CD4-positive, alpha-beta T cell (primary cell): Measurements from ENCODE around the gene FOXP4. TPM values are rescaled to one million over a fixed set of nuclear protein-coding genes. Genes with fewer than 3 reads are reported as not detected.

ENCODE experiments used
- ATAC-seq: fragments of 200-7000 bp; cut with Tn5 transposase; one replicate; pipeline ENCODE4 v1.10.0; 2022; ENCODE audit warnings: mild to moderate bottlenecking; ENCODE audit not compliant: poor library complexity
- CTCF ChIA-PET: fragments of 350-600 bp; sonication (Branson Sonifier 250); formaldehyde crosslinking; loops from one replicate; lab custom pipeline; 2021; ENCODE audit warnings: antibody characterized with exemption, inconsistent platforms; lab: Charles Lee
- POLR2A ChIA-PET: fragments of 350-600 bp; sonication (Branson Sonifier 250); formaldehyde crosslinking; loops from one replicate; lab custom pipeline; 2021; ENCODE audit warnings: antibody characterized with exemption, inconsistent platforms; lab: Charles Lee
- DNase-seq, 14 experiments: peaks; one replicate each; pipeline ENCODE4 v3.0.0-alpha.2; 2013 to 2020; ENCODE audit warnings: mixed read lengths in 2 of 14
- H3K27ac ChIP-seq, 2 donors: one replicate each; pipeline versions ENCODE4 v1.5.1 to v1.7.0; 2013; ENCODE audit warnings: low read length in 2 of 2, low read depth in 1 of 2, mild to moderate bottlenecking in 1 of 2
- H3K27me3 ChIP-seq, 2 experiments: 1 replicate in 1 of 2; 2 replicates in 1 of 2; pipeline versions ENCODE4 v1.6.1 to v1.7.0; 2013; ENCODE audit warnings: low read length in 2 of 2, control low read depth in 1 of 2, mild to moderate bottlenecking in 1 of 2, moderate library complexity in 1 of 2; ENCODE audit not compliant: insufficient read depth in 2 of 2, control insufficient read depth in 1 of 2
- H3K36me3 ChIP-seq: one replicate; pipeline ENCODE4 v1.6.1; 2013; ENCODE audit warnings: low read length, control low read depth; ENCODE audit not compliant: insufficient read depth
- H3K4me1 ChIP-seq: one replicate; pipeline ENCODE4 v1.6.1; 2013; ENCODE audit warnings: low read length, control low read depth; ENCODE audit not compliant: insufficient read depth
- H3K4me3 ChIP-seq: one replicate; pipeline ENCODE4 v1.5.1; 2013; ENCODE audit warnings: mild to moderate bottlenecking, low read length, moderate library complexity
- H3K9me3 ChIP-seq, 2 experiments: 1 replicate in 1 of 2; 2 replicates in 1 of 2; pipeline versions ENCODE4 v1.6.1 to v1.7.0; 2013; ENCODE audit warnings: low read length in 2 of 2, mild to moderate bottlenecking in 2 of 2, control low read depth in 1 of 2, moderate library complexity in 1 of 2; ENCODE audit not compliant: control insufficient read depth in 1 of 2, insufficient read depth in 1 of 2
- H3K27ac Mint-ChIP-seq: one replicate; pipeline ENCODE4 v1.8.0; 2020; ENCODE audit warnings: mixed read lengths
- H3K27me3 Mint-ChIP-seq: one replicate; pipeline ENCODE4 v1.8.0; 2021; ENCODE audit warnings: mixed read lengths
- H3K36me3 Mint-ChIP-seq: one replicate; pipeline ENCODE4 v1.8.0; 2021; ENCODE audit warnings: low read depth, mixed read lengths
- H3K4me1 Mint-ChIP-seq: one replicate; pipeline ENCODE4 v1.8.0; 2021; ENCODE audit warnings: low read depth, mixed read lengths
- H3K4me3 Mint-ChIP-seq: one replicate; pipeline ENCODE4 v1.8.0; 2020; ENCODE audit warnings: mild to moderate bottlenecking, mixed read lengths
- H3K9me3 Mint-ChIP-seq: one replicate; pipeline ENCODE4 v1.8.0; 2020; ENCODE audit warnings: mixed read lengths
- CTCF ChIP-seq: fragments of 200-600 bp; IDR thresholded peaks from one replicate; pipeline ENCODE4 v1.8.0; 2022; ENCODE audit warnings: antibody characterized with exemption, mild to moderate bottlenecking
- intact Hi-C, 2 experiments: fragments of 100-400 bp; cut with DNase I in 1 of 2; cut with micrococcal nuclease in 1 of 2; formaldehyde crosslinking; loops; one replicate each; pipeline versions ENCODE4 v1.15.1 to v1.9.0; 2023 to 2025; cut with DNase I, micrococcal nuclease
- total RNA-seq, 174 experiments: library from RNA in 2 of 174; stranded (reverse) in 2 of 174; gene quantifications; one replicate each; pipeline ENCODE4 v1.2.3 and lab custom pipeline; 2021 to 2026

Gene FOXP4
- total RNA-seq, 2 experiments from 2014 or later: 3.7 to 3.9 TPM

GRCh38 chr6:41579088-41579610 lies 33.0 kb downstream of the FOXP4 start:
- no peaks in the 10 kb centered on the region for H3K27me3 ChIP-seq
- H3K9me3 ChIP-seq: no peaks in the 10 kb centered on the region
- no peak overlapping the region for H3K4me3 ChIP-seq
- H3K36me3 ChIP-seq: no peaks in the 10 kb centered on the region
- no peak overlapping the region for H3K27ac ChIP-seq
- no peaks in the 10 kb centered on the region for H3K4me1 Mint-ChIP-seq
- no peak for ATAC-seq
- no peaks in the 10 kb centered on the region for H3K36me3 Mint-ChIP-seq
- no peak for DNase-seq
- ChIA-PET POLR2A (no interaction called here), CTCF (interaction anchor here (1.2 kb wide), 1 partner anchor 51 kb away, joined by 3 read pairs; no protein-coding TSS in a partner anchor)
- intact Hi-C loops: no loop called here
- no peak overlapping the region for H3K27ac Mint-ChIP-seq
- no peaks in the 10 kb centered on the region for H3K9me3 Mint-ChIP-seq
- H3K4me3 Mint-ChIP-seq: no peak overlapping the region
- no peak for TF ChIP-seq CTCF
- no peaks in the 10 kb centered on the region for H3K27me3 Mint-ChIP-seq
- H3K4me1 ChIP-seq: no peaks in the 10 kb centered on the region

- intact Hi-C loops: no loop called here
- Histone ChIP-seq H3K27ac (no peak overlapping the region), H3K4me1 (no peaks in the 10 kb centered on the region), H3K27me3 (no peaks in the 10 kb centered on the region), H3K36me3 (peaks cover 5% of the 10 kb centered on the region), H3K9me3 (no peaks in the 10 kb centered on the region), H3K4me3 (no peak overlapping the region)
- Mint-ChIP-seq H3K27me3 (no peaks in the 10 kb centered on the region), H3K4me3 (no peak overlapping the region), H3K9me3 (no peaks in the 10 kb centered on the region), H3K36me3 (no peaks in the 10 kb centered on the region), H3K4me1 (no peaks in the 10 kb centered on the region), H3K27ac (no peak overlapping the region)
- CTCF ChIA-PET: no interaction called here
- POLR2A ChIA-PET: no interaction called here
- TF ChIP-seq CTCF: no peak
- ATAC-seq (no peak), DNase-seq (no peak)
These were observed 34.5 kb downstream of the FOXP4 start for GRCh38 chr6:41580690-41581089.

GRCh38 chr6:41581381-41581991 lies 35.3 kb downstream of the FOXP4 start:
- ATAC-seq (no peak), DNase-seq (no peak)
- intact Hi-C loops: no loop called here
- Mint-ChIP-seq H3K27me3 (no peaks in the 10 kb centered on the region), H3K9me3 (no peaks in the 10 kb centered on the region), H3K36me3 (no peaks in the 10 kb centered on the region), H3K4me3 (no peak overlapping the region), H3K27ac (no peak overlapping the region), H3K4me1 (no peaks in the 10 kb centered on the region)
- POLR2A ChIA-PET: no interaction called here
- no peaks in the 10 kb centered on the region for H3K4me1 ChIP-seq
- no peak overlapping the region for H3K4me3 ChIP-seq
- no peaks in the 10 kb centered on the region for H3K9me3 ChIP-seq
- H3K27me3 ChIP-seq: no peaks in the 10 kb centered on the region
- peaks cover 5% of the 10 kb centered on the region for H3K36me3 ChIP-seq
- no peak overlapping the region for H3K27ac ChIP-seq
- CTCF ChIA-PET: interaction anchor here (0.5 kb wide), 1 partner anchor 618 kb away, joined by 3 read pairs; no protein-coding TSS in a partner anchor
- no peak for TF ChIP-seq CTCF
